Stimulated activated CD8-positive, alpha-beta memory T cell treated with anti-CD3 and anti-CD28 coated beads, Interleukin-12 subunit alpha, Interleukin-12 subunit beta, amount 100 ng/mL, for 24 hours (primary cell): ENCODE measurements around the gene F8.
A peak's percentile ranks its signal among the peaks of the same experiment; 100 is the strongest.

ENCODE experiments used
- DNase-seq: peaks from one replicate; pipeline ENCODE4 v3.0.0-alpha.2; 2020; ENCODE audit errors: extremely low read depth

The F8 gene

DNA sequence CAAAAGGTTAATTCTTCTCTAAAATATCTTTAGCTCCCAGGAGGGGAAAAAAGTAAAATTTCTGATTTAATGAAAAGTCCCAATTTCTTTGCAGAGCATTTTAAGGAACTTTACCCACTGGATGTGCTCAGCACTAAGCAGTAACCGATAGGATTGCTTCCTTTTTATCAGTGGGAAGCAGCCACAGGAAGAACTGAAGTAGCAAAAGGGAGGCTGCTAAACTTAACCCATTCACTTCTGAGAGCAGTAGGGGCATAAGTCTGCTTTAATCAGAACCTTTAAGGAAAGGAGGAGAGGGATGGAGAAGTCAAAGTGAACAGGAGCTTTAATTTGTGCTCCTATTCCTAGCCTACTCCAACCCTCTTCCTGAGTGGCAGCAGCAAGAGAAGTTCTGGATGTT is at the start of gene F8:
Gene F8, minus strand, starts transcription at position 139 of the 400 bp plus-strand sequence. CDS start 171 bp downstream, outside the sequence.
- DNase-seq = no peak

- DNase-seq = no peak
These were observed 49.3 kb upstream of the F8 start for GRCh38 chrX:155071694-155072280.

GRCh38 chrX:155070975-155071693 is 48.6 kb upstream of the F8 start, which contains the start of the genes BRCC3, CMC4 and MTCP1:
Gene BRCC3 (plus strand): TSS chrX:155071508. CDS start chrX:155071528, 20 bp downstream.
Gene CMC4 (minus strand): TSS chrX:155071136. CDS start chrX:155064023, 7,113 bp downstream.
Gene MTCP1 (minus strand): TSS chrX:155071136. CDS start chrX:155066010, 5,126 bp downstream.
- DNase-seq = peak; percentile 47

GRCh38 chrX:155070663-155070974 is 48.1 kb upstream of the F8 start:
- DNase-seq = no peak

DNA sequence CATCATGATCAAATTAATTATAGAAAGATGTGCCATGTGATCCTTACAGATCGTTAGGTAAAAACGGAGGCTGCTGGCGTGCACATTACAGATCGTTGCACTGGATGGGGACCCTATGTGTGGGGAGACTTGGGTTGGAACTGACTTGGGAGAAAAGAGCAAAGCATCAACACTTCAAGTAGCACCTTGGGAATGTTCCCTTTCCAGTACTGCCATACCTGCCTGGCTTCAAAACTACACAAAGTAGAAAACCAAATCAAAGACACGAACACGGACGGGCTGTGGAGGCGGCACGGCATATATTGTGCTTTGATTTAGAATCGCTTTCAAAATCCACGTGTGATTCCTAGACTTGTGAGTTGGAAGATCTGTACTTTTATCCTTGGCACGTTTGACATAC is 47.5 kb upstream of the F8 start:
- no peak for DNase-seq

DNA sequence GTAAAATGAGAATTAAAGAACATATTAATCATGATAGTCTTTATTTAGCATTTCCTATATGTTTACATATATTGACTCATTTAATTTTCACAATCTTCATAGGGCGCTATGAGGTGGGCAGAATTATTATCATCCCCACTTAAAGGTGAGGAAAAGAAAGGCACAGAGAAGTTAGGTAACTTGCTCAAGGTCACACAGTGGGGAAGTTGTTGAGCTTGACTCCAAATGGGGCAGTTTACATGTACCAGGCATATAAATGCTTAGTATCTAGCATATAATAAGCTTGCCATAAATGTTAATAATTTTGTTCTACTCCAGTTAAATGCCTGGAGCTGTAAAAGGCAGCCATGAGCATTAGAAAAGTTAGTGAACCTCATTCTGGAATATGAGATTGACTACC is 46.9 kb upstream of the F8 start:
- no peak for DNase-seq

- no peak for DNase-seq
These were observed 45.6 kb upstream of the F8 start for GRCh38 chrX:155068165-155068564.

- DNase-seq = no peak
These were observed 42.7 kb upstream of the F8 start for GRCh38 chrX:155065035-155065734.

- no peak for DNase-seq
These were observed 39.2 kb upstream of the F8 start for GRCh38 chrX:155061760-155062159.

DNA sequence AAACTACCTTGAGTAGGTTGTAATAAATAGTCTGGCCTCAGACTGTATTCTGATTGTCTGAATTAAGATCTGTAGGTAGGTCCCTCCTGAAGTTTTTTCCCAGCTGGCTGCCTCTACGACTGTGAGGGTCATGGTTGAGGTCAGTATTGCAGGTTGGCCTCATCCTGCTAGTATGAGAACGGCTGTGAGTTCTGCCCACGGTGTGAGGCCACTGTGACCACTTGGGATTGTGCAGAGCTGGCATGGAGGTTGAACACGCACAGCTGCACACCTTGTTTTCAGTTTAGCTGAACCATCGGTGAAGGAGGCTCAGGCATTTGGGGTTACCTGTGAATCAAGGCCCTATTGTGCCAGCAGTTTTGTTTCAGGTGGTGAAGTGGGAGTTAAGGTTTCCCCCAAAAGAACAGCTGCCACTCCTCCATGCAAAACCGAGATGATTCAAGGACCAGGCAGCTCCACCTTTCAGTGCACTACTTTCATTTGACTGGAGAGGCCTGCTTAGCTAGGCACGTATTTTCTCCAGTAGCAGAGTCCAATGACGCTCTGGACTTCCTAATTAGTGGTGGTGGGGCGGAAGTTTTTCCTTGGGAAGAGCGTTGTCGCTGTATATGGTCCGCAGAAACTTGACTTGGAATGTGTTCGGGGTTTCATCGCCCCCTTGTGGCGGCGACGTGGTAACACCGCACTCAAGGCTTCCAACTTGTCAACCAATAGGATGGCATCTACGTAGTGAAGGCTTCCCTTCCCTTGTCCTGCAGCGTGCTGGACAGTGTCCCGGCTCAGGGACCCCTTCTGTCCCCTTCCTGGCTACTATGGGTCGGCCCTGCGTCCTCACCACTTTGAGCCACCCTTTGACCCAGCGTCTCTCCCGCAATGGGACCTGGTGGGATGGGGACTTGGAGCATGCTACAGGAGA is 34.6 kb upstream of the F8 start:
- DNase-seq = no peak

- no peak for DNase-seq
These were observed 33.9 kb upstream of the F8 start for GRCh38 chrX:155056471-155056870.

DNA sequence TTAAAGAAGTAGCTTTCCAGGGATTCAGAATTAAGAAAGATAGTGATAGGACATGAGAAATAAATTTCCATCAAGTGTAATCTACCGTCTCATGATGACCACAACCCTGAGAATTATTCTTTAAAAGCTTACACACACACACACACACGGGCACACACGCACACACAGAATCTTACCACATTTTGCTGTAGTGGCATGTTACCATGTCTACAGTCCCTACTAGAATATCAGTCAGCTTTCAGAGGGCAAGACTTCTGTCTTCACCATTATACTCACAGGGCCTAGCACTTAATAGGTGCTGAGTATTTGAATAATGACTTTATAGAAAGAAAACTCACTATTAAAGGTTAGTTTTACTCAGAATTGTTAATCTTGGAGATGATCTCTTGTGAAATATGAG is 33.0 kb upstream of the F8 start:
- no peak for DNase-seq

DNA sequence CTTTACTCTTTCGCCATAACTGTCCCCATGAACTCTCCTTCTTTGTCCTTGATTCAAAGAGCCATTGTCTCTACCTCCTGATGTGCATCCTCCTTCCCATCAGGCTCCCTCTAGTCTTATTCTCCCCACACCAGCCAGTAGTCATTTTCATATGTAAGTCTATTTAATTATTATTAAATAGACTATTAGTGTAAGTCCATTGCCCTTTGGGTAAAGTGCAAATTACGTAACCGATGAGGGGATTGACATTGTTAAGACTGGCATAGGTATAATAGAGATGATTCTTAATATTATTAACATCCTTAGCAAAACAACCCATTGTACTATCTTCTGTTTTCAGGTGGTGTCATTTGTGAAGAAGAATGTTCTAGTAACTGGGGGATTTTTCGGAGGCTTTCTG is 31.7 kb upstream of the F8 start:
- DNase-seq = no peak

GRCh38 chrX:155053656-155054055 is 31.1 kb upstream of the F8 start:
- DNase-seq = no peak

GRCh38 chrX:155052738-155053498 is 30.4 kb upstream of the F8 start:
- no peak for DNase-seq

GRCh38 chrX:155048977-155049619 is 26.6 kb upstream of the F8 start:
- DNase-seq = no peak

- no peak for DNase-seq
These were observed 24.4 kb upstream of the F8 start for GRCh38 chrX:155046811-155047528.

GRCh38 chrX:155046129-155046810 is 23.7 kb upstream of the F8 start:
- no peak for DNase-seq

DNA sequence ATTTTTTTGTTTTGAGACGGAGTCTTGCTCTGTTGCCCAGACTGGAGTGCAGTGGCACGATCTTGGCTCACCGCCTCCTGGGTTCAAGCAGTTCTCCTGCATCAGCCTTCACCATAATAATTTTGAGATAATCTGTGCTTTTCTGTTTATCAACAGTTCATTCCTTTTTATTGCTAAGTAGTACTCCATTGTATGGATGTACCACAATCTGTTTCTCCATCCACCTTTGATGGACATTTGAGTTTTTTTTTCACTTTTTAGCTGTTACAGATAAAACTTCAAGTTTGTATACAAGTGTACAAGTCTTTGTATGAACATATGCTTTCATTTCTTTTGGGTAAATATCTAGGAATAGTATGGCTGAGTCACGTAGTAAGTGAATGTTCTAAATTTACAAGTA is 13.2 kb upstream of the F8 start:
- DNase-seq = no peak
